HG02678 (cell line): ENCODE results near the gene ABCG4.

Source experiments
- ATAC-seq: cut with Tn5 transposase; IDR thresholded peaks from one replicate; pipeline ENCODE4 v1.9.1; 2021; ENCODE audit warnings: mild to moderate bottlenecking, moderate library complexity; ENCODE audit not compliant: unreplicated experiment

The ABCG4 gene

GRCh38 chr11:119205080-119205479, 56.2 kb downstream of the ABCG4 start:
- no peak for ATAC-seq

- peak; percentile 82 for ATAC-seq
Measured at GRCh38 chr11:119205574-119206510, 57.0 kb downstream of the ABCG4 start, which contains the start of gene CBL. Gene CBL, plus strand, starts transcription at chr11:119206339. Its CDS starts 79 bp downstream, at chr11:119206418.

GRCh38 chr11:119206511-119207414, 57.9 kb downstream of the ABCG4 start:
- peak; percentile 19 for ATAC-seq

GRCh38 chr11:119207415-119207960, 58.6 kb downstream of the ABCG4 start:
- ATAC-seq, result no peak

GRCh38 chr11:119209186-119209585, 60.3 kb downstream of the ABCG4 start:
- no peak for ATAC-seq

GRCh38 chr11:119210050-119210449, 61.2 kb downstream of the ABCG4 start:
- no peak for ATAC-seq
